NCI-H1105 treated with DMSO at 0.1 percent for 48 hours (cell line): ENCODE results near the gene OR5AN1.
"Not testable (repeated sequence)": the region's sequence is repeated elsewhere in the genome, so short reads cannot be mapped to it uniquely, and the experiment has no call there.

Experiments used
- DNase-seq: peaks from one replicate; lab custom pipeline; 2025; lab: John Stamatoyannopoulos, UW

Gene OR5AN1, protein sequence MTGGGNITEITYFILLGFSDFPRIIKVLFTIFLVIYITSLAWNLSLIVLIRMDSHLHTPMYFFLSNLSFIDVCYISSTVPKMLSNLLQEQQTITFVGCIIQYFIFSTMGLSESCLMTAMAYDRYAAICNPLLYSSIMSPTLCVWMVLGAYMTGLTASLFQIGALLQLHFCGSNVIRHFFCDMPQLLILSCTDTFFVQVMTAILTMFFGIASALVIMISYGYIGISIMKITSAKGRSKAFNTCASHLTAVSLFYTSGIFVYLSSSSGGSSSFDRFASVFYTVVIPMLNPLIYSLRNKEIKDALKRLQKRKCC

DNA sequence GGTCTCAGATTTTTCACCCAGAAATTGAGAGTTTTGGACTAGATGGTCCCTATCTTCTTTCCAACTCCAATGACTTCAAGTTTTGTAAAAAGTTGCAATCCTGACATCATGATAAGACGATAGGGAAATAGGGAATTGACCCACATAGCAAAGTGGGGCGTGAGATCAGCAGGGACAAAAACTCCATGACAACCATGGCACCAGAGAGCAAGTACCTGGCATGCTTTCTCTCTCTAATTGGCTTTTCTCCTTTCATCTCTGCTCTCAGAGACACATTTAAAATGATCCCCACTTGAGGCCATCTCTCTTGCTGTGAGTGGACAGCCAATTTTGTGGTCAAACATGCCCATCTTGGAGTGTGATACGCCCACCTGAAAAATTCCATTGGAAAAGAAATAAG lies at the start of gene OR5AN1:
OR5AN1 (plus strand) TSS at position 301 of the 400 bp plus-strand sequence. CDS start 5,564 bp downstream, outside the sequence.
- DNase-seq: no peak

DNA sequence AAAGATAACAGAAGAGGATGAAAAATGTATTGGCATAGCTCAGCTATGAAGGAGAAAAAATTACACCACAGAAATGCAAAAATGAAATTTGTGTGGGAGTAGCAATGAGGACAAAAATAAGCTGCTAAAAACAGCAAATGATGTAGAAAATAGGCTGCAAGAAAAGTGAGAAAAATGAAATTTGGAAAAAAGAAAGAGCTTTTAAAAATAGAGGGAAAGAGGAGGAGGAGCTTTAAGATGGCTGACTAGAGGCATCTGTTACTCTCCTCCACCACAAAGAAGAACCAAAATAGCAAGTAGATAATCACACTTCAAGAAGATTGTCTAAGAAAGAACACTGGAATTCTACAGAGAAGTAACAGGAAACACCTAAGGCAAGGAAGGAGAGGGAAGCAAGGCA lies 23.7 kb upstream of the OR5AN1 start:
- no peak for DNase-seq

DNA sequence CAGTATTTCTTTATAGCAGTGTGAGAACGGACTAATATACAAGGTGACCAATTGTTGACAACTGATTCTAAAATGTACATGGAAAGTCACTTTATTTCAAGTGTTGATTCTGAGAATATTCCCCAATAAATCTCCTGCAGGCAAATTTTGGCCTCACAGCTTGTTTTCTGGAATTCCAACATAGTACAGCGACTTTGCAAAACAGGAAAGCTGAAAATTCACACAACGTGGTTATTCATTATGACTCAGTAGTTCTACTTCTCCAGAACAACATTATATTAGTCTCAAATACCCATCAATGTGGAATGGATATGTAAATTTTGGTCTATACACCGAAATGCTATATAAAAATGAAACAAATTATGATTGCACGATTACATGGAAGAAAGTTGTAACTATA lies 22.5 kb upstream of the OR5AN1 start:
- DNase-seq: no peak

DNA sequence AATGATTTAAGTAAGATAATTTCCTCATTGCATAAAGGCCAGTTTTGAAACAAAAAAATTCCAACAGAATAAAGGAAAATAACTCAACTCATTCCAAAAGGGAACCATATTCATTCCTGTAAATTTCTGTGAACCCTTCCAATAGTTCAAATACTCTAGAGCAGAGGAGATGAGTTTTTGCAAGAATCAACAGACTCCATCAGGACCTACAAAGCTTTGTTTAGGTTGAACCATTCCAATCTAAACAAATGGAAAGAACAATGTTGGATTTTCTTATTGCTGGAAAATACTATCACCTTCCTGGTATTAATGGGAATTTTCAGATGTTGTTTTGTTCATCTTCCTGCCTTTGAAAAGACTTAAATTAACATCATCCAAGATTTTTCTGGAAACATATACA lies 21.8 kb upstream of the OR5AN1 start:
- no peak for DNase-seq

DNA sequence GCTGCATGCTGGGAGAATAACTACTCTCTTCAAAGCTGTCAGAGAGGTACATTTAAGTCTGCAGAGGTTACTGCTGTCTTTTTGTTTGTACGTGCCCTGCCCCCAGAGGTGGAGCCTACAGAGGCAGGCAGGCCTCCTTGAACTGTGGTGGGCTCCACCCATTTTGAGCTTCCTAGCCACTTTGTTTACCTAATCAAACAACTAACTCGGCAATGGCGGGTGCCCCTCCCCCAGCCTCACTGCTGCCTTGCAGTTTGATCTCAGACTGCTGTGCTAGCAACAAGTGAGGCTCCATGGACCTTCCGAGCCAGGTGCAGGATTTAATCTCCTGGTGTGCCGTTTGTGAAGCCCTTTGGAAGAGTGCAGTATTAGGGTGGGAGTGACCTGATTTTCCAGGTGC lies 9.0 kb upstream of the OR5AN1 start:
- DNase-seq: not testable (repeated sequence)

DNA sequence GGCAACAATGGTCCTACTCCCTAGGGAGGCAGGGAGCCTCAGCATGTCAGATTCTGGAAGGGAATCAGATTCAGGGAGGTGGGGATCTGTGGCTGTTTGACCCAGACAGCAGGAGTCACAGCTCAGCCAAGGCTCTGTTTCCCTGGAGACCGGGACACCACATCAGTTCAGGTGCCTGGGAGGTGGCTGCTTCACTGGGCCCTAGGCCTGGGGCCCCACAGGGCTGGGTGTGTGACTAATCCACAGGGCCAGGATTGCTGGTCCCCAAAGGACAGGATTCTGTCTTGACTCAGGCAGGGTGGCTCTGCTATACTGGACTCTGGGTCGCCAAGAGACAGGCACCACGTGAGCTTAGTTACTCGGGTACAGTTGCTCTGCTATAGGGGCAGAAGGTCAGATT lies 3.5 kb upstream of the OR5AN1 start:
- no peak for DNase-seq

DNA sequence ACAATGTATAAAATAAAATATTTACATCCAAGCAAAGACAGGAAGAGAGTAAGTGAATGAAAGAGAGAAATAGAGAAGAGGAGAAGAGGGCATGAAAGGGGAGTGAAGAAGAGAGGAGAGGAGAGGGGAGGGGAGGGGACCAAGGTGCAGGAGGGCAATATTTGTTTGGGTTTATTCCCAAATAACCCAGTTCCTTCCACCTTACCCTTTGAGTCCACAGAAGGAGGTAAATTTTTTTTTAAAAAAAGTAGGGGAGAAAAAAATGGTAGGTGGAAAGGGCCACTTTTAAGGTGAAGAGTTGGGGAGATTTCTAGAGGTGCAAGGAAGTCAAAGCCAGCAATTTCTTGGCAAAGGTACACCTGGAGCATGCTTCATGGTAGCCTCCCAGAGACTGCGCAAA lies 2.1 kb upstream of the OR5AN1 start:
- no peak for DNase-seq

DNA sequence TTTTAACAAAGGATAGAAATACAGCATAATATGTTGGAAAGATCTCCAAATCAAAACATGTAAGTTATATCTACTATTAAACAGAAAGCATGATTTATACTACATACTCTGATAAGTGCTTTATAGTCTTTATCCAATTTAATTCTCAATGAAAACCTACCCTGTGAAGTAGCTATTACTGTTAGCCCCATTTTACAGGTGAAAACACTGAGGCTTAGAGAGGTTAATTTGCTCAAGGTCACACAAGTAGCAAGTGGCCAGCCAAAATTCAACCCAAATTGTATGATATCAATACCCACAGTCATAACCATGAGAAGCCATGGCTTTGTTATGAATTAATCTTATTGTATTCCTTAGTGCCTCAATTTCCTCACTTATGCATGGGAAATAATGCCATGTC lies 675 bp upstream of the OR5AN1 start:
- no peak for DNase-seq

DNA sequence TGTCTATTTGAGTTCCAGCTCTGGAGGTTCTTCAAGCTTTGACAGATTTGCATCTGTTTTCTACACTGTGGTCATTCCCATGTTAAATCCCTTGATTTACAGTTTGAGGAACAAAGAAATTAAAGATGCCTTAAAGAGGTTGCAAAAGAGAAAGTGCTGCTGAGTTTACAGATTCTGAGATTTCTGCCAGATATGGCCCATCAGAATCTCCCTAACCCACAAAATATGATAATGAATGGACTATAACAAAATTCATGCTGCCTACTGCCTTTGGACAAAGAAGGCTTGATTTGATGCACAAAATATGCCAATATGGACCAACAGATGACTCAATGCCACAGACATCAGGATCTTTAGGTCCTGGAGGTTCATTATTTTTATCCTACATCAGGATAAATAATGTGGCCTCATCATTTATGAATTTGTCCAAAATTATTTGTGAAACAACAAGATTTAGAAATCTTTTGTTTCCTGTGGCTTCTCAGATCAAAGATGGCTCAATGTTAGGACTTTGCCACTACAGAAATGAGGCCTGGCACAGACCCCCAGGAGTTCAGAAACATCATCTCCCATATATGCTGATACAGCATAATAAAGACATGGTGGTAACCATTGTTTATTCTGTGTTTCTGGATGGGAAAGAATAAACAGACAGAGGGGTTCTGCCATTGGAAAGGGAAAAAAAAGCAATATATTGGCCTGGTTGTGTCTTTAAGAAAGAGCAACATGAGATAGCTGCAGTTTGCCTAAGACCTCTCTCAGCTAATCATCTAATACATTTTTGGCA lies 6.7 kb downstream of the OR5AN1 start:
- DNase-seq: no peak

DNA sequence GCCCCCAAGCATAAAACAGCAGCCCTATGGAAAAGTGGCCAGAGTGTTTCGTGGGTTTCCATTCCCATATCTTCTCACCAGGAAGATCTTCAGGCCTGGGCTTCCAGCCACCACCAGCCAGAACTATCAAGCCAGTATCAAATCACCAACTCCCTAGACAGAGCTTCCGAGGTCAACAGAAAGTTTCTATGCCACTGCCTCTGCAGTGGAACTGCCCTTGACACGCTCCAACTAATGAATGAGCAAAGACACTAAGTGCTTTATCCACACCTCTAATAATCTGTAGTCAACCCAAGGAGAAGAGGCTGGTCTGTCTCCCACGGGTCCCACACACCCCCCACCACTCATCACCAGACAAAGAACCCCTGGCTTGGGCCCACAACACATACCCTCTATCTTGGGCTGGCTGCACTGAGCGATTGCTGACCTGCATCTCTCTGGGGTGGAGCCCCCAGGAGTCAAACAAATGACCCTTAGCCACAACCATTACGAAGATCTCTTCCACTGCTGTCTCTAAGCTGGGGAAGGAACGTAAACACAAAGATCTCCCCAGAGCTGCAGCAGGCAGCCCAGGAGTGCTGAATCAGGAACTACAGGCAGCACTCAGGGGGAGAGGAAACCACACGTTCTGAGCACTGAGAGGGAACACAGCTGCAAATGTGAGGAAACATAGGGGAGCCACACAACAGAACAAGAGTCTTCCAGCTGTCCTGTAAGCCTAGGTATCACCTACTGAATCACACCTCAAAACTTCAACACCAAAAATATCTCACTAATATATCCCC lies 9.7 kb downstream of the OR5AN1 start:
- no peak for DNase-seq

DNA sequence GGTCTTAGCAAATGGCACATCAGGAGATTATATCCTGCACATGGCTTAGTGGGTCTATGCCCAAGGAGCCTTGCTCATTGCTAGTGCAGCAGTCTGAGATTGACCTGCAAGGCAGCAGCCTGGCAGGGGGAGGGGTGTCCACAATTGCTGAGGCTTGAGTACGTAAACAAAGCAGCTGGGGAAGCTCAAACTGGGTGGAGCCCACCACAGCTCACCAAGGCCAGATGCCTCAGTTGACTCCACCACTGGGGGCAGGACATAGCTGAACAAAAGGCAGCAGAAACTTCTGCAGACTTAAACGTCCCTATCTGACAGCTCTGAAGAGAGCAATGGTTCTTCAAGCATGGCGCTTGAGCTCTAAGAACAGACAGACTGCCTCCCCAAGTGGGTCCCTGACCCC lies 13.6 kb downstream of the OR5AN1 start:
- not testable (repeated sequence) for DNase-seq

DNA sequence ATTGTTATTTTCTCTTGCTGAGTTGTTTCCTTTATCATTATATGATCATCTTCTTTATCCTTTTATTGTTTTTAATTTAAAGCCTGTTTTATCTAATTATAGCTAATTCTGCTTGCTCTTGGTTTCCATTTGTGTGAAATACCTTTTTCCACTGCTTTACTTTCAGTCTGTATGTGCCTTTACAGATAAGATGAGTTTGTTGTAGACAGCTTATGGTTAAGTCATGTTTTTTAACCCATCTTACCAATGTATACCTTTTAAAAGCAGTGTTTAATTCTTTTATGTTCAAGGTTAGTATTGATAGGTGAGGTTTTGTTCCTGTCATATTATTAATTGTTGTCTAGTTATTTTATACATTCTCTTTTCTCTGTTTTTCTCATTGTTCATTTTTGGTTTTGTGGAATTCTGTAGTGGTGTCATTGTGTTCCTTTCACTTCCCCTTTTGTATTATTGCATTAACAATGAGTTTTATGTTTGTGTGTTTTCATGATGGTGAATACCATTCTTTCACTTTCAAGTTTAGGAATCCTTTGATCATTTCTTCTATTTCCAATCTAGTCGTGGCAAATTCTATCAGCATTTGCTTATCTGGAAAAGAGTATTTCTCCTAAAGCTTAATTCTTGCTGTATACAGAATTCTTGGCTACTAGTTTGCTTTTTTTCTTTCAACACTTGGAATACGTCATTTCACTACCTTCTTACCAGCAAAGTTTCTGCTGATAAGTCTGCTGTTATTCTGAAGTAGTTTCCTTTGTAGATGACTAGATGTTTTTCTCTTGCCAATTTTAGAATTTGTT lies 21.8 kb downstream of the OR5AN1 start:
- DNase-seq: no peak

DNA sequence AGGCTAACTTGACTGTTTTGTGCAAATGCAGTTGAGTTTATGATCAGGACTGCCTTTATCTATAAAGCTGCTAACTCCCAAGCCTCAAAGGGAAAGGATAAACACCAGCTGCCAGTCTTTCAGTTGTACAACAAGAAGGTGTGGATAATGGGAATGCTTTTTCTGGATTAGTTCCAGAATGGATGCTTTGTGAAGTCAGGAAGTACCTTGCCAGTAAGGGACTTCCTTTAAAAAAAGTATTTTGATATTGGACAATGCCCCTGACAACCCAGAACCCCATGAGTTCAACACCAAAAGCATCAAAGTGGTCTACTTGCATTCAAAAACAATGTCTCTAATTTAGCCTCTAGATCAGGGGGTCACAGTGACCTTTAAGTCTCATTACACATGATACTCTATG lies 35.5 kb downstream of the OR5AN1 start:
- DNase-seq: no peak

DNA sequence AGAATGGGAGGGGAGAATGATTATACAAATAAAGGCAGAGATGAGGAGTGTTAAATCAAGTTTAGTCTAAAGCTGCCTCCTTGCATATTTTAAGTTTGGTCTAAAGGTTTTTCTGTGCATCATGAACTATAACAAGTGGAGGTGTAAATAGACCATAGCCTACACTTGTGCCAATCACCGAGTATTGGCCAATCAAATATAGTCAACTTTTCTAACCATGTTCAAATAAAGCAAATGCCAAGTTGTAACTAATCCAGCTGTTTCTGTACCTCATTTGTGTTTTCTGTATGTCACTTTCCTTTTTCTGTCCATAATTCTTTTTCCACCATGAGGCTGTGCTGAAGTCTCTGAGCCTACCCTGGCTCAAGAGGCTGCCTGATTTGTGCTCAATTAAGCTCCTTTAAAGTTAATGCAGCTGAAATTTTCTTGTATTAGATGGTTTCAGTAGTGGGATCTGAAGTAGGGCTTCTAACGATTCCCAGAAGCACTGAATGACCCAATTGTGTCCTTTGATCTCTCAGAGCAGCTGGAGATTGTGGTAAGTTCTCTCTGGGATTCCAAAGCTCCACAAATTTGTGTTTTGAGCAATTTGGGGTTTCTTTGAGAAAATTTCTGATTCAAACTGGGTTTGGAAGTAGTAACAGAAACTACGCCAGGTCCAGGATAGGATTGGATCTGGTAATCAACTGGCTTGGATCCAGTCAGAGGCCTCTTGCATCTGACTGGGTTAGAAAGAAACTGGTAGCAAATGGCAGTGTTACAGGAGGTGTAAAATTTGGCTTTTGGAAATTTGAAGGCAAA lies 42.0 kb downstream of the OR5AN1 start:
- DNase-seq: no peak

DNA sequence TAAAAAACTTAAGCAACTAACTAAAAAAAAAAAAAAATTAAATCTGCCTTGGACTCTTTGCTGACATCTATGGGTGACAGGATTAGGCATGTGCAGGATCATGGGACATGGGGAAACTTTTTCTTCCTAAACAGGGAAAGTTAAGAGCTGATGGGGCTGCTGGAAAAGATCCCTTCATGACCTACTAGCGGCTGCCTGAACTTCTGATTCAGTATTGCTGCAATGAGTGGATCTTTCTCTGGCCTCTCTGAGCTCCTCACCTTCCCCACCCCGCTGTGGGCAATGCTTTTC lies 42.5 kb downstream of the OR5AN1 start:
- no peak for DNase-seq

DNA sequence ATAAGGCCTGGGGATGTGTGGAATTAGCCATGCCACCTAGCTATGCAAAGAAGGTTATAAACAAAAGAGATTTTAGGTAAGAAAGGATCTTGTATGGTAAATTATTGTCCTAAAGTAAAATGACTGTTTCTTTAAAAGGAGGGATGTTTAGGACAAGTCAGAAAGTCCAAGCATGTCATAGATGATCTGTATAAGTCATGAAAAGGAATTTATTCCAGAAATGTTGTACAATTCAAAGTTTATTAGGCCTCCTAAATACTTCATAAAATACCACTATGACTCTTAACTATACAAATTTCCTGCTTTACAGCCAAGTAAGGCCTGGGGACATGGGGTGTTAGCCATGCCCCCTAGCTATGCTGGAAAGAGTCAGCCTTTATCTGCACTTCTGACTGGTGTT lies 44.9 kb downstream of the OR5AN1 start:
- no peak for DNase-seq

DNA sequence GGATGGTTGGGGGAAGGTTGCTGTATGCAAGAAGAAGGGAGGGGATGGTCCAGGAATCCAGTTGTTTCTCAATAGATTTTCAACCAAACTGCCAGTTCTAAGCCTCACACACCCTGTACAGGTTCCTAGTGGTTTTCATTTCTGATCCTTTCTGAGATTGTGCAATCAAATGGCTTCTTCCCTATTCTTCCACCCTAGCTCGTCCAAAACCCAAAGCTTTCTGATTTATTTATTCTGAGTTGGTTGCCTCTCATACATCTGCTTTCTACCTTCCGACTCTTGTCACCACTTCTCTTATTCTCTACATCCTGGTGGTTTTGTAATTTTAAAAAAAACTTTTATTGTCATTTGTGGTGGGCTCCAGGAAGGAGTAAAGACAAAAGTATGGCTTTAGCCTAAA lies 55.0 kb downstream of the OR5AN1 start:
- no peak for DNase-seq

DNA sequence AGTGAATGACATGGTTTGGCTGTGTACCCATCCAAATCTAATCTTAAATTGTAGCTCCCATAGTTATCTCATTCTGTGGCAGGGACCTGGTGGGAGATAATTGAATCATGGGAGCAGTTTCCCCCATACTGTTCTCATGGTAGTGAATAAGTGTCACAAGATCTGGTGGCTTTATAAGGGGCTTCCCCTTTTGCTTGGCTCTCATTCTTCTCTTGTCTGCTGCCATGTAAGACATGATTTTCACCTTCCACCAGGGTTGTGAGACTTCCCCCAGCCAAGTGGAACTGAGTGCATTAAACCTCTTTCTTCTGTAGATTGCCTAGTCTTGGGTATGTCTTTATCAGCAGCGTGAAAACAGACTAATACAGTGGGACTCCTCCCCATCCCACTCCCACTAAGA lies 56.4 kb downstream of the OR5AN1 start:
- no peak for DNase-seq

DNA sequence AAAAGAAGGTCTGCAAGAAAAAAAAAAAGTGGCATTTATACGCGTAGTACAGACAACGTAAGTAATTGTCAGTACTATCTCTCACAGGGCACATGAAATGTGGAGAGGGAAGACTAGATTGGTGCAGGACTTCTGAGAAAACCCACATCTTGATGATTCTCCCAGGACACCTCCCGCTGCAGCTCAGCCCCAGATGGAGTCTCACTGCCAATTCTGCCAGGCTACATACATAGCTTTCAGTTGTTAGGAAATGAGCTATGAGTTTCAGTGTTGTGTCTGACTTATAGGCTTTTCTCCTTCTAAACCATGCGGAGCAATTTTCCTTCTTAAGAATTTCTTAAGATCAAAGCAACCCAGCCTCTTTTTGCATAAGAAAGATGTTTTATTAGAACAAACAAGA lies 57.9 kb downstream of the OR5AN1 start:
- DNase-seq: no peak

DNA sequence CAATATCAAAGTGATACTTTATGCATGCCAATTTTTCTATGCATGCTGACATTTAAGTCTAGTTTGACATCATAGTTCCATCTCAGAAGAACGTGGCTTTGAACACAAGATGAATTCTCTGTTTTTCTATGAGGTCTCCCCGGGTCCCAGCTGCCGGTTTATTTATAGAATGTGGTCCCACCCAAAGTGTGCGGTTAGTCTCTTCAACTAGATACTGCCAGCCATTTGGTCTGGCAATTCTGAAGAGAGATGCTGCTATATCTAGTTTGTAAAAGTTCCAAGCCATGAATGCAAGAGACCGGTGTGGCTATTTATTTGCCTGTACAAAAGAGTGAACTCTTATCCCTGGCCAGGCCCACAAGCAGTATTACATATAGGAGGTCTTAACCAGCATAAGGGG lies 58.3 kb downstream of the OR5AN1 start:
- DNase-seq: no peak

DNA sequence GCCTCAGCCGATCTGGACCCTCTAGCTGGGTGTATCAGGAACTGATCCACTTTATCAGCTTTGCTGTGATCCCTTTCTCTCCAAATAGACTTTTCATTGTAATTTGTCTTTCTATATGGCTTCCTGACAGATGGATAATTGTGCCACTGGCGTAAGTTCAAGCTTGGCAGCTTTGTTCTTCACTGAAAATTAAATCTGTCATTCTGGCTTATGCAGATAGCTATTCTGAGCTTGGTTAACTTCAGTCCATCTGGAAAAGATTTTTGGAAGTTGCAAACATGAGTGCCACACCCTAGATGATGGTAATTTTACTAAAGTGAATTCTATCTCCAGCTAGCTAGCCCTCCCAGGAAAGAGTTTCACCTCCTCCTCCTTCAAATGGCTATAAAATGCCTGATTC lies 59.5 kb downstream of the OR5AN1 start:
- DNase-seq: no peak
